ENCODE data around the gene GZMA. TPM values are rescaled to one million over a fixed set of nuclear protein-coding genes. Genes with fewer than 3 reads are reported as not detected.

GZMA gene
- total RNA-seq, 1 donor from 2014 or later, result 0.96 TPM

DNA sequence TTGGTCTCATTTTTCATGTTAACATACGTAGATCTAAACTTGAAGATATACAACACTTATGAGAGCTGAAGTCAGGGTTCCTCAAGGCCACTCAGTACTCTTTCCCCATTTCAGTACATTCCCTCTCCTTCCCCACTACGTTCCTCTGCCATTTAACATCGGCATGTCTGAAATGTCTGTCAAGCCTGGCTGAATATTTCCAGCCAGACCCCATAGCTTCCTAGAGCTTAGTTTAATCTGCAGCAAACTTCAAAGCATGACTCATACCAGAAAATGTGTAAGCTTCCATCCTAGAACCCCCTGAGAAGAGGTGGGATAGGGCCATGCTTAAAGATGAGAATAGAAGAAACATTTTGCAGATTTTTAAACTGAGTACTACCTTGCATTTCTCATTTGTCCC, 6.2 kb downstream of the GZMA start:
- DNase-seq (ENCODE audit: low spot score), result peak; percentile 71

DNA sequence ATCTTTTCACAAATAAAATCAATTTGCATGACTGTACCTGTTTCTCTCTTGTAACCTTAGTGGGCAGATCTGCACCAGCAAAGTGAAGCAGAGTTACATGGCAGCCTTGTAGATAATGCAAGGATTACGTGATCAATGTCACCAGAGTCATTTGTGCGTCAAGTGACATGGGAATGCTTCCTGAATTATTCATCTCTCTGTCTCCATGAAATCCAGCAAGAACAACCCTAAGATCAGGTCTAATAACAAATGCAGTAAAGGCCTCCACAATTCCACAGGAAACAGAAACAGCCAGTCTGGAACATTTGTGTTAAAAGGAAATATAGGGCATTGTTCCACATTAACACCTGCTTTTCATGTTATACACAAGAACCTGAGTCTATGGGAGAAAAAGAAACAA, 7.8 kb downstream of the GZMA start:
- no peak for DNase-seq (ENCODE audit: low spot score)

DNA sequence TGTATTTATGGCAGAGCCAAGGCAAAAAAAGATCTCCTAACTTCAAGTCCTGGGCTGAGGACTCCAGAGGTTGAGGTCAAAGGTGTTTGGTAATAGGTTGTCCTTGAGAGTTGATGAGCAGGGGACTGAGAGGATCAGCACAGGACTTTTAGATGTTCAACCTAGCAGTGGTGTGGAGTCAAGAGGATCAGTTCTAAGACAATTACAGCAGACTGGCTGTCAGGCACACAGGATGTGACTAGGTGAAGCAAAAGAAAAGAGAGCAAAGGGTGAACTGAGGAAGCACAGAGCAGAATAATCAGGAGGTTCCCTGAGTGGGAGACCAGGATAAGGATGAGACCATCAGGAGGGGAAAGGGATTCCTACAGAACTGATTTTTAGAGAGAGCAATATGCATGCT, 10.9 kb downstream of the GZMA start:
- no peak for DNase-seq (ENCODE audit: low spot score)

DNA sequence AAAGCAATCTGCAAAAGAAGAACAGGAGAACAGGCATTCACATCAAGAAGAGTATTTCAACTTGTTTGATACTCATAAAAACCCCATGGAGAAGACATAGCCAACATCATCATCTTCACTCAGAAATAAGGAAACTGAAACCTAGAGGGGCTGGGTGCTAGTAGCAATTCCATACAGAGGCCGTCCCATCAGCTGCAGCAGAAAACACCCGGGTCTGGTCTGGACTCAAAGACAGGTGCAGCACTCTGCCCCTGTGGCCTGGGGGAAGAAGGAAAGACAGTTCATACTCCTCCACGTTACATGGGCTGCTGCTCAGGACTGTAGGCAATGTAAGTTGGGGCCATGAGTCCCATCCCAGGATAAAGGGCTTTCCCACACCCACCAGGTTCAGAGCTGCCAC, 11.6 kb downstream of the GZMA start:
- no peak for DNase-seq (ENCODE audit: low spot score)

DNA sequence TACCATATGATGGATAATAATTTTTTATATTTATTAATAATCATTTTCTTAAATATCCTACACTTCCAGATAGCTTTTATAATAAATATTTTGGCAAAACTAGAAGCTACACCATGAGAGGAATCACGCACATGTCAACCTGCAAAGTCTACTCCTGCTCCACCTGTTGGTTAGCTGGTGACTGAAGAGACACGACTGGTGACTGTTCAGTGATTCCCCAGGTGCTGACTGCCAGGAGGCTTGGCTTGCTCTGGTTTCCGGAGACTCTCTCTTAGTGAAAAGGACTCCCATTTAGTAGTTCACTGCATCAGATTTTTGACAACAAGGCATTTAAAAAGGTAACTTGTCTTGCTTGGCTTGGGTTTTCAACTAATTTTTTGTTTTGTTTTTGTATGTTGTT, 20.9 kb downstream of the GZMA start:
- DNase-seq (ENCODE audit: low spot score), result no peak

DNA sequence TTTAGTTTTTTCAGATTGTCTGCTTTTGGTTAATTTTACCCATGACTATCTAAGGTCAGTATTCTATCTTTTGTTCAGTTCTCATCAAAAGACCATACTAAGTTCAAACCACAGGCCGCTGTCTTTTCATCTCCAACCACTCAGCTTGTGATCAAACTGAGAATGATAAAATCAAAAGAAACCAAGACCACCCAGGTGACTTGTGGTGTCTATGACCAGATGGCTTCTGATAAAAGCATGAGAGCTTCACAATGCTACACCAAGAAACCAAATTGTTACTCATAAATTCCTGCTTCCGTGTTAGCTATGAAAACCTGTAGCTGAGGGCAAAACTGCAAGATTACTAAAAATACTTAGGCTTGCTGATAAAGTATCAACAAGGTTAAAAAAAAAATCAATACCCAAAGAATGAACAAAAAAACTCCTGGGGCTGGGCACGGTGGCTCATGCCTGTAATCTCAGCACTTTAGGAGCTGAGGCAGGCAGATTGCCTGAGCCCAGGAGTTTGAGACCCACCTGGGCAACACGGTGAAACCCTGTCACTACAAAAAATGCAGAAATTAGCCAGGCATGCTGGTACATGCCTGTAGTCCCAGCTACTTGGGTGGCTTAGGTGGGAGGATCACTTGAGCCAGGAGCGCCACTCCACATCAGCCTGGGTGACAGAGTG, 31.7 kb downstream of the GZMA start:
- DNase-seq (ENCODE audit: low spot score), result no peak

DNA sequence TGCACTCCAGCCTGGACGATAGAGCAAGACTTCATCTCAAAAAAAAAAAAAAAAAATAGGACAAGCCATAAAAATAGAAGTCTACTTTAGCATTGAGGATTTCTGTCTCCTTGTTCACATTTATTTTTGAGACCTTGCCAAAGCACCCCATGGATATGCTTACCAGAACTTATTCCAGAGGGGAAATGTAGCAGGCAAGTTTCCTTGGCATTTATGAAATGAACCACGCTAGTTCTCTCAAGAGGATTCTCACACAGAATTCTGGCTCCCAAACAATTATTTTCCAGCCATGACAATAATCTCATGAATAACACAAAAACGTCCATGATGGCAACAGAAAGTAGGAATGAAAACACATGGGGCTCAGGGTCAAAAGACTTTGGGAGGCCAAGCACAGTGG, 34.1 kb downstream of the GZMA start:
- DNase-seq (ENCODE audit: low spot score), result no peak

DNA sequence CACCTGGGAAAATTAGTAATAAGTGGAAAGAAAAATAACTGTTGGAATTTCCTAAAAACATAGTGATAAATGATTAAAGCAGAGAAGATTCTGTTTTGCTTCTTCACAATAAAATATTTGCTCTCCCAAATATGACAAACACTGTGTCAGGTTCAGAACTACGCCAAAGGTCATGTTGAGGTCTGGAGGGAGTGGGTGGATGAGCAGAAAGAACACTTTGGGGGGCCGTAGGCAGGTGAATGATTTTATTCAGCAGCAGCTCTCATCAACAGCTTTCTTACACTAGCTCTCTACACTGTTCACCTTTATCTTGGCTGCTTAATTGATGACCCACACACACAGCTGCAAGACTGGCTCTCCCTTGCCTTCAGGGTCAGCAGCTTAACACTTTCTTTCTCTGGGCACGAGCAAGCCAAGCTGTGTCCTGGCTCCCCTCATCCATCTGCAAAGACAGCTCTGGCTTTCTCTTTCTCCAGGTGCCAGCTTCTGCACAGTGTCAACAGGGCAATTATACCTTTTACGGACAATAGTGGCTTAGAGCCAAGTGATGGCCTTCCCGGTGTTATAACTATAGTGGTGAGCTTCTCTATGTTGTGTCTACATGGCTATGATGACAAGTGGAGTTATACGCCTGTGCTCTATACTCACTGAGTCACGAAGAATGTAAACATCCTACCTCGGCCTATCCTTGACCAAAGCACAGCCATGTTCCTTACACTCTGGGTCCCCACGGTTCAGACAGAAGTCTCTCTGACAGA, 38.6 kb downstream of the GZMA start:
- DNase-seq (ENCODE audit: low spot score), result no peak

DNA sequence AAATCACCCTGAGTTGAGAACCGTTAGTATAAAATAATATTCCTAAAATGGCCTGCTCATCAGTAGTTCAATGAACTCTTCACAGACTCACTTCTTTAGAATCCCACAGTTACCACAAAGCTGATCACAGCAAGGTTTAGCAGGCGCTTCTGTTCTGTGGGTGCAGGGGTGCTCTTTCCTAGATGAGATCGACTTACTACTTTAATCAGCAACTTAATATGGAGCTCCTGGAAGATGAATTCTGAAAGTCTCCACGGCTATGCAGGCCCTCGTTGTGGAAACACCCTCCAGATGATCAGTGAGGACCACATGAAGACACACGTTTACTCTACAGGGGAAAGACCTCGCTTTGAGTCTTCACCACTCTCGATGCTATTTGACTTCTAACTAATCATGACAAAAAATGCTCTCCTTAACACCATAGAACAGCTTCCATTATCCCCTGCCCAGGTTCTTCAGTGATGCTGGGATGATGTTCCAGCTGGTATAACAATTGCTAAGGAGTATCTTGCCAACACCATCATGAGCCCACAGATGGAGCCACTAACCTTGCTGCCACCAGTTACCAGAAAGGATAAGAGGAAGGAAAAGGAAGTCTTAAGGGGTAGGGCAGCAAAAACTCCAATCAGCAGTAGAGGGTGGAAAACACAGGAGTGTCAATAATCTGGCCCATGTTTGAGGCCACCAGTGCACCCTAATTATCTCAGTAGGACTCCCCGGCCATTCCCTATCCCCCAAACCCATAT, 39.7 kb downstream of the GZMA start:
- no peak for DNase-seq (ENCODE audit: low spot score)

DNA sequence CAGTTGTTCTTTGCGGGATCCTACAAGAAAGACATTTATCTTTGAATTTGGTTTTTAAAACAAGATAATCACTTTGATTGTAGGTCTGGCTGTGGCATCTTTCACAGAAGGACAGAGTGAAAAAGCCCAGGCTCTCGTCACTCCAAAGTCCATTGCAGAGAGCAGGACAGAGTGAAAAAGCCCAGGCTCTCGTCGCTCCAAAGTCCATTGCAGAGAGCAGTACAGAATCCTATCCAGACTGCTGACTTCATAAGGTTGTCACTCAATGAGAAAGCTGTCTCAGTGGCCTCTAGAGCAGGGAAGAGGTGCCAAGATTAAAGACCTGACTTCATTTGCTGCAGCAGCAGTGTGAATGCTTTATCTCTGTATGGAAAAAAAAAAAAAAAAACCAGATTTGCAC, 41.2 kb downstream of the GZMA start:
- DNase-seq (ENCODE audit: low spot score), result no peak

DNA sequence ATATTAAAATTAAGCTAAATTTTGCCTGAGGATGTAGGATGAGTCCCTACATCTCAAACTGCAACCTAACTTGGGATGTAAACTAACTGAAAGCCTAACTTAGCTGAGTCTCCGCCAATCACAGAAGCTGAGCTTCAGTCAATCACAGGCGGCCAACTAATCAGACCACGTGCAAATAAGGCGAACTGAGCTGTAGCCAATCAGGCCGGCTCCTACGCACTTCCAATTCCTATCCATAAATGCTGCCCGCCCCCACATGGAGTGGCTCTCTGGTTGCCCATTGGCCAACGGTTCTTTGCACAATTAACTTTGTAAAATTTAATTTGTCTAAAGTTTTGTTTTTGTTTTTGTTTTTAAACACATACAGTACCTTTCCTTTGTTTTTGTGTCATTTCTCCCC, 43.6 kb downstream of the GZMA start:
- DNase-seq (ENCODE audit: low spot score), result no peak

DNA sequence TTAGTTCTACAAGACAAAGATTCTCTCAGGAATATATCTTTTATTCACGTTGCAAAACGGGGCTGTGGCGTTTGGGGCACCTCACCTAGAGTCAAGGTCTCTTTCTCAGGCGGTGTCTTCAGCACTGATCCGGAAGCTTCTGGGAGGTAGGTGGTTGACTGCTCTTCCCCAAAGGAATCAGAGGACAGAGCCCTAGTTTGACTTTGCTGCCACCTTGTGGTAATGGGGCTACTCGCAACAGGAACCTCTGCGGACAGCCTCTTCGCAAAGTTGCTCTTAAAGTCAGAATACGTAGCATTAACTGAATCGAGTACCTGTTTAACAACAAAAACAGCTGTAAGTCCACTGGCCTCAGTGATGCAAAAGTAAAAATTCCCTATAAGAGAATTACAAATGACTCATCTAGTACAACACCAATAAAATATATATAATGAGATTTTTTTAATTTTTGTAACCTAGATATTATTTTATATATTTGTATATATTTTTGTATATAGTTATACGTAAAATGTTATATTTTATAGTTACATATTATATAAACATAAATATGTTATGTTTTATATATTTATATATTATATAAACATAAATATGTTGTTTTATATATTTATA, 44.2 kb downstream of the GZMA start:
- DNase-seq (ENCODE audit: low spot score), result peak; percentile 89

DNA sequence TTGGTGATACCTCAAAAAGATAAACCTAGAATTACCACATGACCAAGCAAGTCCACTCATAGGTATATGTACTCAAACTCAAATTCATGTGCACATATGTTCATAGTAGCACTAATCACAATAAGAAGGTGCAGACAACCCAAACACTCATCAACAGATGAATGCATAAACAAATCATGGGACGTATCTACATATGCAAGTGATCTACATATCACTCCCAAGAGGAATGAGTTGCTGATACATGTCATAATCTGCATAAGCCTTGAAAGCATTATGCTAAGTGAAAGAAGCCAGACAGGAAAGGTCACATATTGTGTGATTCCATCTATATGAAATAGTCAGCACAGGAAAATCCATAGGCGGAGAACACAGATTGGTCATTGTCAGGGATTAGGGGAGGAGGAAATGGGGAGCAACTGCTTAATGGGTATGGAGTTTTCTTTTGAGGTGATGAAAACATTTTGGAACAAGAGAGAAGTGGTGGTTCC, 46.9 kb downstream of the GZMA start:
- no peak for DNase-seq (ENCODE audit: low spot score)

DNA sequence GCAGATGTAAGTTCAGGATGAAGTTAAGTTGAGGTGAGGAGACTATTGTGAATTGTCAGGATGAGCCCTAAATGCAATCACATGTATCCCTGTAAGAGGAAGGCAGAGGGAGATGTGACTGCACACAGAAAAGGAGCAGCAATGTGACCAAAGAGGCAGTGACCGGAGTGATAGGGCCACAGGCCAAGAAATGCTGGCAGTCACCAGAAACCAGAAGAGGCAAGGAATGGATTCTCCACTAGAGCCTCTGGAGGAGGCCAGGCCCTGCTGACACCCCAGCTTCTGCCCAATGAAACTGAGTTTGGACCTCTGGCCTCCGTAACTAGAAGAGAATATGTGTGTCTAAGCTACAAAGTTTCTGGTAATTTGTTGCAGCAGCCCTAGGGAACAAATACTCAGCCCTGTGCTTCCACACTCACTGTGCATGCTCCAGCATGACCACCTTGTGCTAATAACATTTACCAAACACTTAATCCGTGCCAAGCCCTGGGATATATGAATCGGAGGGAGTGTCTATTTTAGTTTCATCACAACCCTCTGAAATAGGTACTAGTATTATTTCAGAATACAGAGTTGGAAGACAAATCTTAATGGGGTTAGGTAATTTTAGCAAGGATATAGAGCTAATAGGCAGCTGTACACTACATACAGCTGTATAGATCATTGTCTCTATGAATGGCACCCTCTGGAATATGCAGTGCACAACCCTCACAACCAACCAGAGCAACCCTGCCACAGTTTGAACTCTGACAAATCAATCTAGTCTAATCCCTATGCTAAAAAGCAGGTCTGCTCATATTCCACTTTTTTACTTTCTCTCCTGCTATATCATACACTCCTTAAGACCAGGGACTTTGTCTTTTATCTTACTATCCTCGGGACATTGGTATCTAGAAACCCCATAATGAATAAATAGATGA, 49.7 kb downstream of the GZMA start:
- no peak for DNase-seq (ENCODE audit: low spot score)

DNA sequence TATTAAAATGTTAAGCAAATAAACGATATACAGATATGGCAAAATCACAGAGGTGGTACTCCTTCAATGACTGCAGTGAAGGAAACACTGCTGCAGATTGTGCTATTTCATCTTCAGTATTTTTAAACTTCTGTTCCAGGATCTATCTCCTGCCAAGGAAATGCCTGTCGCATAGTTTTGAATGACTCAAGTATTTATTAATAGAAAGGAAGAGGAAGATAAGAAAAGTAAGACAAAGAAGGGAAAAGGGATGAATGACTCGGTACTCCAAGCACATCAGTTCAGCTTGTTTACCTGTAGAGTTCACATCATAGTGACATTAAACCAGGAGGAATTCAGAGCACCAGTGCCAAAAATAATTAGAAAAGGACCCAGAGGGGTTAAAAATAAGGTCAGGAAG, 52.4 kb downstream of the GZMA start:
- DNase-seq (ENCODE audit: low spot score), result peak; percentile 33

Other genes with a start within 250 kb of the GZMA start
- gene ESM1, start 117.1 kb upstream of the GZMA start, total RNA-seq (ENCODE audit: insufficient read depth, low replicate concordance), result 13.7 TPM
- gene GZMK, start 78.4 kb upstream of the GZMA start, total RNA-seq (ENCODE audit: insufficient read depth, low replicate concordance), result not detected
- 135 TPM for gene GPX8, start 57.5 kb downstream of the GZMA start, total RNA-seq (ENCODE audit: insufficient read depth, low replicate concordance)
- gene CDC20B, start 70.5 kb downstream of the GZMA start, total RNA-seq (ENCODE audit: insufficient read depth, low replicate concordance), result 0.96 TPM
- gene MCIDAS, start 124.7 kb downstream of the GZMA start, total RNA-seq (ENCODE audit: insufficient read depth, low replicate concordance), result not detected
- gene CCNO, start 131.0 kb downstream of the GZMA start, total RNA-seq (ENCODE audit: insufficient read depth, low replicate concordance), result not detected
- gene DHX29, start 205.0 kb downstream of the GZMA start, total RNA-seq (ENCODE audit: insufficient read depth, low replicate concordance), result 29.4 TPM
- 109 TPM for gene MTREX, start 205.3 kb downstream of the GZMA start, total RNA-seq (ENCODE audit: insufficient read depth, low replicate concordance)

Measured in umbilical cord (tissue), 2 donors.